Smooth muscle cell (in vitro differentiated cells): ENCODE results near the gene GRIK4. TPM values are rescaled to one million over a fixed set of nuclear protein-coding genes. Genes with fewer than 3 reads are reported as not detected.

Experiments used
- DNase-seq: peaks from one replicate; lab custom pipeline; 2025; ENCODE audit not compliant: unreplicated experiment; lab: John Stamatoyannopoulos, UW
- H2AFZ ChIP-seq: fragments of 200-600 bp; sonication (generic); 2 replicates; pipeline ENCODE4 v1.6.0; 2016; ENCODE audit warnings: antibody characterized with exemption, low read depth, mild to moderate bottlenecking
- H3F3A ChIP-seq: fragments of 200-600 bp; sonication (generic); 2 replicates; pipeline ENCODE4 v1.6.0; 2017; ENCODE audit warnings: antibody characterized with exemption, low read depth
- H3K27ac ChIP-seq: fragments of 200-600 bp; sonication (generic); 2 replicates; pipeline ENCODE4 v1.5.1; 2016; ENCODE audit warnings: low read depth, mild to moderate bottlenecking
- H3K27me3 ChIP-seq: fragments of 200-600 bp; sonication (generic); 2 replicates; pipeline ENCODE4 v1.6.1; 2016; ENCODE audit warnings: low read depth, mild to moderate bottlenecking
- H3K36me3 ChIP-seq: fragments of 200-600 bp; sonication (generic); 2 replicates; pipeline ENCODE4 v1.5.1; 2016; ENCODE audit warnings: low read depth
- H3K4me1 ChIP-seq: fragments of 200-600 bp; sonication (generic); 2 replicates; pipeline ENCODE4 v1.5.1; 2016; ENCODE audit warnings: low read depth
- H3K4me2 ChIP-seq: fragments of 200-600 bp; sonication (generic); 2 replicates; pipeline ENCODE4 v1.6.0; 2016; ENCODE audit warnings: mild to moderate bottlenecking
- H3K4me3 ChIP-seq: fragments of 200-600 bp; sonication (generic); 2 replicates; pipeline ENCODE4 v1.5.1; 2016; ENCODE audit warnings: mild to moderate bottlenecking
- H3K79me2 ChIP-seq: fragments of 200-600 bp; sonication (generic); 2 replicates; pipeline ENCODE4 v1.6.0; 2016; ENCODE audit warnings: low read depth, mild to moderate bottlenecking
- H3K9ac ChIP-seq: fragments of 200-600 bp; sonication (generic); 2 replicates; pipeline ENCODE4 v1.6.0; 2016; ENCODE audit warnings: low read depth
- H3K9me3 ChIP-seq: fragments of 200-600 bp; sonication (generic); replicated peaks from 2 replicates; pipeline ENCODE4 v1.5.1; 2016; ENCODE audit warnings: low read depth
- H4K20me1 ChIP-seq: fragments of 200-600 bp; sonication (generic); 2 replicates; pipeline ENCODE4 v1.6.0; 2016; ENCODE audit warnings: low read depth
- WGBS: methylation state at CpG from one replicate; pipeline ENCODE4 v1.1.7; 2016; ENCODE audit warnings: low lambda C conversion rate; 5-methylcytosine and 5-hydroxymethylcytosine counted together
- polyA plus RNA-seq: library from polyadenylated mRNA; unstranded; fragments of >200 nt; fragmentation: Nextera tagmentation; extraction: Ambion mirVana; gene quantifications from 2 replicates; pipeline ENCODE4 v1.2.1, GENCODE V29; 2016
- total RNA-seq: library from RNA; depleted of rRNA; stranded (reverse); fragments of >200 nt; gene quantifications from 2 replicates; pipeline ENCODE4 v1.2.3, GENCODE V29; 2014
- TF ChIP-seq, protein P1 (sequence below): fragments of 200-600 bp; sonication (generic); IDR thresholded peaks from 2 replicates; pipeline ENCODE4 v1.5.1; 2017; ENCODE audit warnings: borderline replicate concordance, mild to moderate bottlenecking, antibody characterized with exemption; ENCODE audit not compliant: insufficient read depth, poor library complexity, severe bottlenecking

The GRIK4 gene
- total and polyA plus RNA-seq, 2 experiments from 2014 or later: not detected

GRCh38 chr11:120884154-120885020, 372.8 kb downstream of the GRIK4 start:
- no peaks in the 10 kb centered on the region for H3F3A ChIP-seq
- H3K9me3 ChIP-seq: no peaks in the 10 kb centered on the region
- no peaks in the 10 kb centered on the region for H3K36me3 ChIP-seq
- no peak overlapping the region for H3K4me2 ChIP-seq
- DNase-seq: no peak
- H3K4me3 ChIP-seq: no peak overlapping the region
- no peaks in the 10 kb centered on the region for H3K79me2 ChIP-seq
- no peak overlapping the region for H2AFZ ChIP-seq
- TF ChIP-seq, protein P1, sequence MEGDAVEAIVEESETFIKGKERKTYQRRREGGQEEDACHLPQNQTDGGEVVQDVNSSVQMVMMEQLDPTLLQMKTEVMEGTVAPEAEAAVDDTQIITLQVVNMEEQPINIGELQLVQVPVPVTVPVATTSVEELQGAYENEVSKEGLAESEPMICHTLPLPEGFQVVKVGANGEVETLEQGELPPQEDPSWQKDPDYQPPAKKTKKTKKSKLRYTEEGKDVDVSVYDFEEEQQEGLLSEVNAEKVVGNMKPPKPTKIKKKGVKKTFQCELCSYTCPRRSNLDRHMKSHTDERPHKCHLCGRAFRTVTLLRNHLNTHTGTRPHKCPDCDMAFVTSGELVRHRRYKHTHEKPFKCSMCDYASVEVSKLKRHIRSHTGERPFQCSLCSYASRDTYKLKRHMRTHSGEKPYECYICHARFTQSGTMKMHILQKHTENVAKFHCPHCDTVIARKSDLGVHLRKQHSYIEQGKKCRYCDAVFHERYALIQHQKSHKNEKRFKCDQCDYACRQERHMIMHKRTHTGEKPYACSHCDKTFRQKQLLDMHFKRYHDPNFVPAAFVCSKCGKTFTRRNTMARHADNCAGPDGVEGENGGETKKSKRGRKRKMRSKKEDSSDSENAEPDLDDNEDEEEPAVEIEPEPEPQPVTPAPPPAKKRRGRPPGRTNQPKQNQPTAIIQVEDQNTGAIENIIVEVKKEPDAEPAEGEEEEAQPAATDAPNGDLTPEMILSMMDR: no peak
- WGBS: 93% methylated on average over 20 of the region's 20 CpGs
- H4K20me1 ChIP-seq: no peaks in the 10 kb centered on the region
- no peaks in the 10 kb centered on the region for H3K4me1 ChIP-seq
- no peak overlapping the region for H3K9ac ChIP-seq
- H3K27me3 ChIP-seq: peaks cover 5% of the 10 kb centered on the region
- H3K27ac ChIP-seq: no peak overlapping the region

GRCh38 chr11:120890609-120891320, 379.2 kb downstream of the GRIK4 start:
- Histone ChIP-seq H3K4me3 (no peak overlapping the region), H3K27ac (no peak overlapping the region), H3K36me3 (no peaks in the 10 kb centered on the region), H3K4me1 (no peaks in the 10 kb centered on the region), H2AFZ (no peak overlapping the region), H4K20me1 (no peaks in the 10 kb centered on the region), H3K27me3 (peaks cover 21% of the 10 kb centered on the region), H3F3A (no peaks in the 10 kb centered on the region), H3K79me2 (no peaks in the 10 kb centered on the region), H3K9ac (no peak overlapping the region), H3K9me3 (no peaks in the 10 kb centered on the region), H3K4me2 (no peak overlapping the region)
- DNase-seq: no peak
- TF ChIP-seq, protein P1: no peak
- 91% methylated on average over 7 of the region's 7 CpGs for WGBS

GRCh38 chr11:120893440-120894201, 382.1 kb downstream of the GRIK4 start:
- Histone ChIP-seq H3K27me3 (peaks cover 20% of the 10 kb centered on the region), H3K27ac (no peak overlapping the region), H3K4me1 (no peaks in the 10 kb centered on the region), H3K79me2 (no peaks in the 10 kb centered on the region), H3K4me2 (no peak overlapping the region), H3K36me3 (no peaks in the 10 kb centered on the region), H3F3A (no peaks in the 10 kb centered on the region), H3K9me3 (no peaks in the 10 kb centered on the region), H3K4me3 (no peak overlapping the region), H4K20me1 (no peaks in the 10 kb centered on the region), H2AFZ (no peak overlapping the region), H3K9ac (no peak overlapping the region)
- TF ChIP-seq, protein P1: no peak
- no peak for DNase-seq
- 90% methylated on average over 9 of the region's 9 CpGs for WGBS
